GM12872 (cell line): ENCODE data around the gene FAM174C.

Experiments used
- CTCF ChIP-seq: IDR thresholded peaks from 3 replicates; pipeline ENCODE4 v1.5.1; 2011; ENCODE audit warnings: low read depth, mild to moderate bottlenecking, low read length, moderate library complexity; ENCODE audit not compliant: insufficient read depth

FAM174C gene

GRCh38 chr19:1324249-1324805 is 49.0 kb downstream of the FAM174C start:
- TF ChIP-seq CTCF = no peak

GRCh38 chr19:1324806-1325567 is 49.7 kb downstream of the FAM174C start:
- TF ChIP-seq CTCF = no peak

GRCh38 chr19:1325568-1326294 is 50.4 kb downstream of the FAM174C start:
- no peak for TF ChIP-seq CTCF

GRCh38 chr19:1327125-1327524 is 51.8 kb downstream of the FAM174C start:
- no peak for TF ChIP-seq CTCF
